Spleen (tissue), 11 donors: Measurements from ENCODE around the gene CNNM2. TPM values are rescaled to one million over a fixed set of nuclear protein-coding genes. Genes with fewer than 3 reads are reported as not detected.
A peak's percentile ranks its signal among the peaks of the same experiment; 100 is the strongest.

Experiments used
- DNase-seq: peaks from one replicate; pipeline ENCODE4 v3.0.0-alpha.2; 2020
- H3K27ac ChIP-seq, 8 donors: fragments of 200-600 bp; sonication (generic) in 7 of 8; 1 replicate in 4 of 8; 2 replicates in 4 of 8; pipeline versions ENCODE4 v1.5.0 to v1.8.0; 2016 to 2021; ENCODE audit warnings: inconsistent platforms in 4 of 8, mild to moderate bottlenecking in 4 of 8, moderate library complexity in 1 of 8
- H3K27me3 ChIP-seq, 7 donors: fragments of 200-600 bp; sonication (generic) in 6 of 7; replicated peaks in 1 of 7; 1 replicate in 4 of 7; 2 replicates in 3 of 7; pipeline versions ENCODE4 v1.5.0 to v1.8.0; 2016 to 2021; ENCODE audit warnings: inconsistent platforms in 3 of 7, mild to moderate bottlenecking in 1 of 7
- H3K36me3 ChIP-seq, 6 donors: fragments of 200-600 bp; sonication (generic) in 5 of 6; 1 replicate in 4 of 6; 2 replicates in 2 of 6; pipeline versions ENCODE4 v1.5.0 to v1.8.0; 2016 to 2021; ENCODE audit warnings: inconsistent platforms in 2 of 6
- H3K4me1 ChIP-seq, 6 donors: fragments of 200-600 bp; sonication (generic) in 5 of 6; 1 replicate in 3 of 6; 2 replicates in 3 of 6; pipeline versions ENCODE4 v1.5.0 to v1.8.0; 2016 to 2021; ENCODE audit warnings: inconsistent platforms in 3 of 6
- H3K4me3 ChIP-seq, 8 donors: fragments of 200-600 bp; sonication (generic) in 7 of 8; 1 replicate in 4 of 8; 2 replicates in 4 of 8; pipeline versions ENCODE4 v1.5.0 to v1.8.0; 2016 to 2021; ENCODE audit warnings: inconsistent platforms in 4 of 8, mild to moderate bottlenecking in 4 of 8, moderate library complexity in 2 of 8
- H3K9me3 ChIP-seq, 8 donors: fragments of 200-600 bp; sonication (generic) in 7 of 8; 1 replicate in 4 of 8; 2 replicates in 4 of 8; pipeline versions ENCODE4 v1.5.0 to v1.8.0; 2016 to 2021; ENCODE audit warnings: inconsistent platforms in 4 of 8
- CTCF ChIP-seq, 11 experiments: fragments of 200-600 bp in 7 of 11; fragments of 450-650 bp in 4 of 11; sonication (generic) in 4 of 11; IDR thresholded peaks in 8 of 11; conservative IDR thresholded peaks in 3 of 11; 1 replicate in 7 of 11; 2 replicates in 4 of 11; pipeline versions ENCODE4 v1.4.0 to v1.8.0; 2016 to 2021; ENCODE audit warnings: antibody characterized with exemption in 11 of 11, inconsistent platforms in 4 of 11, mild to moderate bottlenecking in 1 of 11
- POLR2A ChIP-seq, 3 donors: fragments of 450-650 bp; IDR thresholded peaks; one replicate each; pipeline ENCODE4 v1.5.1; 2017; ENCODE audit warnings: antibody characterized with exemption in 3 of 3, mild to moderate bottlenecking in 1 of 3
- POLR2AphosphoS5 ChIP-seq, 3 donors: sonication (generic); formaldehyde crosslinking; IDR thresholded peaks; one replicate each; pipeline ENCODE4 v1.5.1; 2017; ENCODE audit warnings: antibody characterized with exemption in 3 of 3
- WGBS, 5 donors: extraction: QIAGEN DNeasy Blood & Tissue Kit in 3 of 5; methylation state at CpG; one replicate each; pipeline versions ENCODE4 v1.1.5 to v1.1.7; 2013 to 2018; 5-methylcytosine and 5-hydroxymethylcytosine counted together
- intact Hi-C: fragments of 100-400 bp; cut with DNase I; formaldehyde crosslinking; loops from one replicate; pipeline ENCODE4 v1.15.0; 2023; ENCODE audit warnings: low total_unique reads
- polyA plus RNA-seq, 3 donors: library from polyadenylated mRNA; stranded (reverse); fragments of 200-250 nt; gene quantifications; one replicate each; pipeline ENCODE4 v1.2.1, GENCODE V29; 2013
- total RNA-seq, 7 donors: library from RNA; depleted of rRNA in 3 of 7; stranded (reverse); fragments of >200 nt in 3 of 7; fragmentation: NEBNext Ultra II Directional in 4 of 7; extraction: Animal tissue kit (Norgen Biotek cat#: 25700) in 4 of 7; gene quantifications; one replicate each; pipeline versions ENCODE4 v1.1.0 to v1.2.1, GENCODE V29; 2016 to 2021
- donor health status: healthy with polysubstance abuse.
- donor health status: DM: no; HTN: no; CAD: no; lungs with moderate emphysema.
- donor health status: DM: no; HTN: no; CAD: no.
- donor health status: Bipolar disorder and iron deficiency.
- donor health status: healthy.
- donor health status: DM: no; HTN: no; CAD: no.
- donor health status: DM: yes; HTN: yes; CAD: no.

CNNM2 gene
- total and polyA plus RNA-seq, 10 donors = 0.65 to 9.9 (median 7.5) TPM

- no peak overlapping the region for H3K4me3 ChIP-seq
- no peaks in the 10 kb centered on the region for H3K9me3 ChIP-seq
- no peak for TF ChIP-seq CTCF (IDR thresholded peaks at IDR 0.05 in 8 of 11, conservative IDR thresholded peaks at IDR 0.05 in 3 of 11)
- TF ChIP-seq POLR2A (IDR thresholded peaks at IDR 0.05) = no peak
- no peak for TF ChIP-seq POLR2AphosphoS5 (IDR thresholded peaks at IDR 0.05)
- H3K36me3 ChIP-seq = no peaks in the 10 kb centered on the region
- WGBS, 5 donors = 92 to 96% (median 94%) methylated on average over 4 of the region's 4 CpGs
- H3K4me1 ChIP-seq = no peaks in the 10 kb centered on the region
- no peaks in the 10 kb centered on the region for H3K27me3 ChIP-seq
- DNase-seq = no peak
- no peak overlapping the region for H3K27ac ChIP-seq
- intact Hi-C loops = no loop called here
Observed at GRCh38 chr10:102906507-102906906, 11.6 kb upstream of the CNNM2 start.

GRCh38 chr10:102914781-102915180 lies 3.3 kb upstream of the CNNM2 start:
- intact Hi-C loops = loop anchor here (5.0 kb wide), 1 partner anchor 153 kb away; no protein-coding TSS in a partner anchor

GRCh38 chr10:102916173-102916572 lies 1.9 kb upstream of the CNNM2 start:
- Histone ChIP-seq H3K36me3 (no peaks in the 10 kb centered on the region), H3K4me3 (no peak overlapping the region), H3K4me1 (peaks cover 28 to 40% (median 32%) of the 10 kb centered on the region in 6 donors), H3K27ac (no peak overlapping the region), H3K27me3 (peaks cover 0 to 15% (median 0%) of the 10 kb centered on the region in 7 donors), H3K9me3 (no peaks in the 10 kb centered on the region)
- 85 to 90% (median 88%) methylated on average over 7 of the region's 7 CpGs for WGBS, 5 donors
- intact Hi-C loops = loop anchor here (2.0 to 5.0 kb wide), 2 partner anchors 151 to 329 kb away; partner anchors contain the start of gene RPEL1
- no peak for DNase-seq
- no peak for TF ChIP-seq CTCF (IDR thresholded peaks at IDR 0.05 in 8 of 11, conservative IDR thresholded peaks at IDR 0.05 in 3 of 11)
- no peak for TF ChIP-seq POLR2AphosphoS5 (IDR thresholded peaks at IDR 0.05)
- TF ChIP-seq POLR2A (IDR thresholded peaks at IDR 0.05) = no peak

More at GRCh38 chr10:102914781-102915180, 3.3 kb upstream of the CNNM2 start:
- no peaks in the 10 kb centered on the region for H3K36me3 ChIP-seq
- peaks cover 14 to 26% (median 18%) of the 10 kb centered on the region in 6 donors for H3K4me1 ChIP-seq
- WGBS, 5 donors = 28 to 44% (median 39%) methylated on average over 1 of the region's 1 CpG
- H3K4me3 ChIP-seq = no peak overlapping the region
- no peak overlapping the region for H3K27ac ChIP-seq
- H3K9me3 ChIP-seq = no peaks in the 10 kb centered on the region
- no peak for DNase-seq
- peaks cover 0 to 15% (median 0%) of the 10 kb centered on the region in 7 donors for H3K27me3 ChIP-seq
- no peak for TF ChIP-seq POLR2A (IDR thresholded peaks at IDR 0.05)
- TF ChIP-seq CTCF (IDR thresholded peaks at IDR 0.05 in 8 of 11, conservative IDR thresholded peaks at IDR 0.05 in 3 of 11) = no peak
- no peak for TF ChIP-seq POLR2AphosphoS5 (IDR thresholded peaks at IDR 0.05)

- H3K9me3 ChIP-seq = no peaks in the 10 kb centered on the region
- peaks cover 32 to 52% (median 43%) of the 10 kb centered on the region in 6 donors for H3K4me1 ChIP-seq
- H3K4me3 ChIP-seq = peak overlapping the region; percentile 93 to 100 (median 98)
- WGBS, 5 donors = 0 to 1% (median 0%) methylated on average over 1 to 45 of the region's 45 CpGs
- peaks cover 0 to 15% (median 0%) of the 10 kb centered on the region in 7 donors for H3K27me3 ChIP-seq
- no peaks in the 10 kb centered on the region for H3K36me3 ChIP-seq
- H3K27ac ChIP-seq = peak overlapping the region; percentile 75 to 92 (median 88)
- DNase-seq = peak; percentile 97
- intact Hi-C loops = loop anchor here (2.0 to 5.0 kb wide), 2 partner anchors 150 to 327 kb away; partner anchors contain the start of gene RPEL1
- TF ChIP-seq CTCF (IDR thresholded peaks at IDR 0.05 in 8 of 11, conservative IDR thresholded peaks at IDR 0.05 in 3 of 11) (peak; percentile 92 to 98 (median 96)), POLR2A (IDR thresholded peaks at IDR 0.05) (no peak), POLR2AphosphoS5 (IDR thresholded peaks at IDR 0.05) (peak in 2 of 3 donors; percentile 42 to 53)
Observed at GRCh38 chr10:102917314-102917961, 656 bp upstream of the CNNM2 start.
